Measurements from ENCODE around the gene GPX4.

DNA sequence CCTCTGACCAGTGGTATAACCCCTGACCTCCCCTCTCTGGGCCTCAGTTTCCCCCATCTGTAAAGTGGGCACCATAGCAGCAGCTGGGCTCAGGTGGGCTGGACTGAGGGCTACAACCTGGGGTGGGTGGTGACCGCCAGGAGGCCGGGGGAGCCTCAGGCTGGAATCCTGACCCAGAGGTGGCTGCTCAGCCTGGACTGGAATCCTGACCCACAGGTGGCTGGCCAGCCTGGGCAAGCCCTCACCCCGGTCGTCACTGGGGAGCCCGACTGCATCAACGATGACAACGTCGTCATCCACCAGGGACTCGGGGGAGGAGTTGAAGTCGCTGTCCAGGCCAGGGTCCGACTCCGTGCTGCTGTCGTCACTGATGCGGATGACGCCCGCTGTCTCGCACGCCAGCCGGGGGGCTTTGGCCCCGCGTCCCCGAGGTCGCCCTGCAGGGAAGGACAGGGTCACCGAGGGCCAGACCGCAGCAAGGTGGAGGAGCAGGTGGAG, 10.2 kb downstream of the GPX4 start:
- no peak for TF ChIP-seq POLR2A (IDR thresholded peaks at IDR 0.05)
- TF ChIP-seq, protein P1, sequence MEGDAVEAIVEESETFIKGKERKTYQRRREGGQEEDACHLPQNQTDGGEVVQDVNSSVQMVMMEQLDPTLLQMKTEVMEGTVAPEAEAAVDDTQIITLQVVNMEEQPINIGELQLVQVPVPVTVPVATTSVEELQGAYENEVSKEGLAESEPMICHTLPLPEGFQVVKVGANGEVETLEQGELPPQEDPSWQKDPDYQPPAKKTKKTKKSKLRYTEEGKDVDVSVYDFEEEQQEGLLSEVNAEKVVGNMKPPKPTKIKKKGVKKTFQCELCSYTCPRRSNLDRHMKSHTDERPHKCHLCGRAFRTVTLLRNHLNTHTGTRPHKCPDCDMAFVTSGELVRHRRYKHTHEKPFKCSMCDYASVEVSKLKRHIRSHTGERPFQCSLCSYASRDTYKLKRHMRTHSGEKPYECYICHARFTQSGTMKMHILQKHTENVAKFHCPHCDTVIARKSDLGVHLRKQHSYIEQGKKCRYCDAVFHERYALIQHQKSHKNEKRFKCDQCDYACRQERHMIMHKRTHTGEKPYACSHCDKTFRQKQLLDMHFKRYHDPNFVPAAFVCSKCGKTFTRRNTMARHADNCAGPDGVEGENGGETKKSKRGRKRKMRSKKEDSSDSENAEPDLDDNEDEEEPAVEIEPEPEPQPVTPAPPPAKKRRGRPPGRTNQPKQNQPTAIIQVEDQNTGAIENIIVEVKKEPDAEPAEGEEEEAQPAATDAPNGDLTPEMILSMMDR (IDR thresholded peaks at IDR 0.05), result no peak
